Colonic mucosa (tissue), 4 donors: Measurements from ENCODE around the gene C10orf105. TPM values are rescaled to one million over a fixed set of nuclear protein-coding genes. Genes with fewer than 3 reads are reported as not detected.

Experiments used
- DNase-seq: peaks from one replicate; pipeline ENCODE4 v3.0.0-alpha.2; 2020
- H3K27ac ChIP-seq: fragments of 200-600 bp; one replicate; pipeline ENCODE4 v1.8.0; 2021
- H3K27me3 ChIP-seq: fragments of 200-600 bp; one replicate; pipeline ENCODE4 v1.8.0; 2021
- H3K36me3 ChIP-seq: fragments of 200-600 bp; one replicate; pipeline ENCODE4 v1.8.0; 2021
- H3K4me1 ChIP-seq: fragments of 200-600 bp; one replicate; pipeline ENCODE4 v1.8.0; 2021; ENCODE audit warnings: mild to moderate bottlenecking
- H3K4me3 ChIP-seq: fragments of 200-600 bp; one replicate; pipeline ENCODE4 v1.8.0; 2021
- H3K9ac ChIP-seq, 2 donors: one replicate each; pipeline ENCODE4 v1.7.0; 2013; ENCODE audit warnings: control low read depth in 2 of 2, low read depth in 2 of 2, low read length in 2 of 2
- H3K9me3 ChIP-seq: fragments of 200-600 bp; one replicate; pipeline ENCODE4 v1.8.0; 2021
- CTCF ChIP-seq: fragments of 200-600 bp; IDR thresholded peaks from one replicate; pipeline ENCODE4 v1.8.0; 2022; ENCODE audit warnings: antibody characterized with exemption, mild to moderate bottlenecking
- intact Hi-C: fragments of 100-400 bp; cut with DNase I; formaldehyde crosslinking; loops from one replicate; pipeline ENCODE4 v1.14.1; 2022
- total RNA-seq, 2 donors: library from RNA; stranded (reverse); fragmentation: NEBNext Ultra II Directional in 1 of 2; extraction: Animal tissue kit (Norgen Biotek cat#: 25700) in 1 of 2; gene quantifications; one replicate each; pipeline ENCODE4 v1.2.1, GENCODE V29; 2021
- donor health status: healthy.
- donor health status: DM: no; HTN: no; CAD: no.
- donor health status: DM: no; HTN: no; CAD: no.

C10orf105 gene
- total RNA-seq, 2 donors from 2014 or later, result 0.07 TPM; not detected in 1

GRCh38 chr10:71675295-71675970 is 44.1 kb downstream of the C10orf105 start:
- Histone ChIP-seq H3K9me3 (no peaks in the 10 kb centered on the region), H3K4me3 (no peak overlapping the region), H3K27ac (no peak overlapping the region), H3K27me3 (no peaks in the 10 kb centered on the region), H3K9ac (no peak overlapping the region), H3K4me1 (no peaks in the 10 kb centered on the region), H3K36me3 (no peaks in the 10 kb centered on the region)
- intact Hi-C loops, result no loop called here
- DNase-seq, result no peak
- TF ChIP-seq CTCF, result no peak

GRCh38 chr10:71671994-71672946 is 47.3 kb downstream of the C10orf105 start:
- no peak for DNase-seq
- Histone ChIP-seq H3K4me1 (no peaks in the 10 kb centered on the region), H3K27me3 (no peaks in the 10 kb centered on the region), H3K27ac (no peak overlapping the region), H3K4me3 (no peak overlapping the region), H3K9ac (no peak overlapping the region), H3K36me3 (no peaks in the 10 kb centered on the region), H3K9me3 (no peaks in the 10 kb centered on the region)
- no peak for TF ChIP-seq CTCF
- intact Hi-C loops, result no loop called here

- intact Hi-C loops, result no loop called here
- DNase-seq, result no peak
- H3K9ac ChIP-seq, result no peak overlapping the region
- H3K27me3 ChIP-seq, result no peaks in the 10 kb centered on the region
- H3K36me3 ChIP-seq, result no peaks in the 10 kb centered on the region
- H3K4me3 ChIP-seq, result no peak overlapping the region
- no peak overlapping the region for H3K27ac ChIP-seq
- TF ChIP-seq CTCF, result no peak
- H3K9me3 ChIP-seq, result no peaks in the 10 kb centered on the region
- H3K4me1 ChIP-seq, result no peaks in the 10 kb centered on the region
These were observed 52.2 kb downstream of the C10orf105 start for GRCh38 chr10:71667387-71667752.

GRCh38 chr10:71666639-71667386 is 52.8 kb downstream of the C10orf105 start:
- H3K27ac ChIP-seq, result no peak overlapping the region
- H3K36me3 ChIP-seq, result no peaks in the 10 kb centered on the region
- DNase-seq, result no peak
- H3K27me3 ChIP-seq, result no peaks in the 10 kb centered on the region
- intact Hi-C loops, result no loop called here
- H3K4me3 ChIP-seq, result no peak overlapping the region
- H3K9me3 ChIP-seq, result no peaks in the 10 kb centered on the region
- H3K9ac ChIP-seq, result no peak overlapping the region
- no peaks in the 10 kb centered on the region for H3K4me1 ChIP-seq
- TF ChIP-seq CTCF, result no peak

GRCh38 chr10:71665456-71665855 is 54.1 kb downstream of the C10orf105 start:
- TF ChIP-seq CTCF, result no peak
- no peak for DNase-seq
- Histone ChIP-seq H3K9me3 (no peaks in the 10 kb centered on the region), H3K36me3 (no peaks in the 10 kb centered on the region), H3K27ac (no peak overlapping the region), H3K4me1 (no peaks in the 10 kb centered on the region), H3K4me3 (no peak overlapping the region), H3K9ac (no peak overlapping the region), H3K27me3 (no peaks in the 10 kb centered on the region)
- intact Hi-C loops, result no loop called here
